AG04449 (cell line): Measurements from ENCODE around the gene ZNF263.

Source experiments
- CTCF ChIA-PET: fragments of 350-600 bp; formaldehyde crosslinking; extraction: SDS; loops from one replicate; lab custom pipeline; 2021; ENCODE audit warnings: antibody characterized with exemption; lab: Yijun Ruan, JAX
- POLR2A ChIA-PET: fragments of 400-600, 350-600 bp; formaldehyde crosslinking; extraction: SDS; loops from one replicate; lab custom pipeline; 2020; ENCODE audit warnings: antibody characterized with exemption, inconsistent platforms; lab: Yijun Ruan, JAX
- DNase-seq: peaks from one replicate; pipeline ENCODE4 v3.0.0-alpha.2; 2010; ENCODE audit warnings: low read depth, low spot score
- H3K4me3 ChIP-seq: 2 replicates; pipeline ENCODE4 v1.5.1; 2011; ENCODE audit warnings: low read depth, mild to moderate bottlenecking, control low read depth, low read length
- TF ChIP-seq, protein P1 (sequence below): IDR thresholded peaks from one replicate; pipeline ENCODE4 v1.5.1; 2011; ENCODE audit warnings: mild to moderate bottlenecking, moderate library complexity, low read length, control low read depth, inconsistent platforms; ENCODE audit not compliant: insufficient read depth; ENCODE audit errors: missing control alignments

The ZNF263 gene

DNA sequence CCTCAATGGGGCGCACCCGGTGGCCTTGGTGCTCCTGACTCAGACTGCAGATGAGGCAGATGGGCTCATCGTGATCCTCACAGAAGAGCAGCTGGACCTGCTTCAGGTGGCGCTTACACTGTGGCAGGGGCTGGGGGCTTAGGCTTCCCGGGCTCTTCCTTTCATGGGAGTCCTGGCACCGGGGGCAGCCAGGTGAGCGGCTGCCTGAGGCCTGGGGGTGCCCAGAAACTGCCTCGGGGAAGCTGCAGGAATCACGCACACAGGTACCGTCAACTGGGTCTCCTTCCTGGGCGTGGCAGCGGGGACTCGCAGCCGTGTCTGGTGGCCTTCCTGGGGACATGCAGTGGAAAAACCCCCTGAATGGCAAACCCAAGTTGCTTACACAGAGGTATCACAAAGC lies 33.8 kb upstream of the ZNF263 start:
- no peak overlapping the region for H3K4me3 ChIP-seq
- ChIA-PET CTCF (interaction anchor here (1.4 kb wide), 1 partner anchor 17 kb away, joined by 6 read pairs; no protein-coding TSS in a partner anchor), POLR2A (no interaction called here)
- DNase-seq = no peak
- TF ChIP-seq, protein P1, sequence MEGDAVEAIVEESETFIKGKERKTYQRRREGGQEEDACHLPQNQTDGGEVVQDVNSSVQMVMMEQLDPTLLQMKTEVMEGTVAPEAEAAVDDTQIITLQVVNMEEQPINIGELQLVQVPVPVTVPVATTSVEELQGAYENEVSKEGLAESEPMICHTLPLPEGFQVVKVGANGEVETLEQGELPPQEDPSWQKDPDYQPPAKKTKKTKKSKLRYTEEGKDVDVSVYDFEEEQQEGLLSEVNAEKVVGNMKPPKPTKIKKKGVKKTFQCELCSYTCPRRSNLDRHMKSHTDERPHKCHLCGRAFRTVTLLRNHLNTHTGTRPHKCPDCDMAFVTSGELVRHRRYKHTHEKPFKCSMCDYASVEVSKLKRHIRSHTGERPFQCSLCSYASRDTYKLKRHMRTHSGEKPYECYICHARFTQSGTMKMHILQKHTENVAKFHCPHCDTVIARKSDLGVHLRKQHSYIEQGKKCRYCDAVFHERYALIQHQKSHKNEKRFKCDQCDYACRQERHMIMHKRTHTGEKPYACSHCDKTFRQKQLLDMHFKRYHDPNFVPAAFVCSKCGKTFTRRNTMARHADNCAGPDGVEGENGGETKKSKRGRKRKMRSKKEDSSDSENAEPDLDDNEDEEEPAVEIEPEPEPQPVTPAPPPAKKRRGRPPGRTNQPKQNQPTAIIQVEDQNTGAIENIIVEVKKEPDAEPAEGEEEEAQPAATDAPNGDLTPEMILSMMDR = no peak

DNA sequence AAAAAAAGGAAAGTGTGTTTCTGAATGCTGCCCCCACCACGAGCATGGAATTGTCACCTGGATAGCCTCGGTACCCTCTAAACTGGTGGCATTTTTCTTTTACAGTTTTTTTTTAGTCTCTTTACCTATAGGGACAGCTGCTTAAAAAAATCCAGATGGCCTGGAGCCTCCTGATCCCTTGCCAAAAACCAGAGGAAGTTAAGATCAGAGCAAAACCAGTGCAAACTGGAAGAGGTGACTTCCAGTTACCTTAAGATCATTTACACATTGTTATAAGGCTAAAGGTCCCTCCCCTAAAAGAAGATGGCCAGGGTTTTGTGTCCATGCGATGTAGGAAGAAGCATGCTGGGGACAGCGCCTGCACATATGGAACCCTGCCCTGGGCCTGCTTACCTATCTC lies 30.3 kb upstream of the ZNF263 start:
- POLR2A ChIA-PET = no interaction called here
- CTCF ChIA-PET = interaction anchor here (0.9 to 2.2 kb wide), 2 partner anchors 12 to 14 kb away, joined by 3 to 6 read pairs; no protein-coding TSS in a partner anchor
- H3K4me3 ChIP-seq = no peak overlapping the region
- TF ChIP-seq, protein P1 = no peak
- no peak for DNase-seq

DNA sequence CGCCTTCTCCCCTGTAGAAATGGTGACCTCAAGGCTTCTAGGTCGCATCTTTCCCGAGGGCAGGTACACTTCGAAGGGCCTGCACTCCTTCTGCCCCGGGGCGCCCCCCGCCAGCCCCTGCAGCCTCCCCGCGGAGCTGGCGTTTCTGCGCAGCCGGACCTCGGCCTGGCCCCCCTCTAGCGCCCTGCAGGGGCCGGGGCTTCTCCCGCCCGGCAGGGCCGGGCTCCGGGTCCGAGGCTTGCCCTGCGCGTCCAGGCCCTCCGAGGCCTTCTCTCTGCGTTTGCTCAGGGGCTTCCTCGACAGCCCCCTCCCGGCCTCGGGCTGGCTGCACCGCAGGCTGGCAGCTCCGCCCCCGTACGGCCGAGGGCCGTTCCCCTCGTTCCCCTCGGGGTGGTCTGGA lies 29.0 kb upstream of the ZNF263 start:
- TF ChIP-seq, protein P1 = no peak
- H3K4me3 ChIP-seq = no peak overlapping the region
- no peak for DNase-seq
- ChIA-PET POLR2A (no interaction called here), CTCF (interaction anchor here (1.2 to 2.2 kb wide), 2 partner anchors 10 to 13 kb away, joined by 3 to 6 read pairs; no protein-coding TSS in a partner anchor)

DNA sequence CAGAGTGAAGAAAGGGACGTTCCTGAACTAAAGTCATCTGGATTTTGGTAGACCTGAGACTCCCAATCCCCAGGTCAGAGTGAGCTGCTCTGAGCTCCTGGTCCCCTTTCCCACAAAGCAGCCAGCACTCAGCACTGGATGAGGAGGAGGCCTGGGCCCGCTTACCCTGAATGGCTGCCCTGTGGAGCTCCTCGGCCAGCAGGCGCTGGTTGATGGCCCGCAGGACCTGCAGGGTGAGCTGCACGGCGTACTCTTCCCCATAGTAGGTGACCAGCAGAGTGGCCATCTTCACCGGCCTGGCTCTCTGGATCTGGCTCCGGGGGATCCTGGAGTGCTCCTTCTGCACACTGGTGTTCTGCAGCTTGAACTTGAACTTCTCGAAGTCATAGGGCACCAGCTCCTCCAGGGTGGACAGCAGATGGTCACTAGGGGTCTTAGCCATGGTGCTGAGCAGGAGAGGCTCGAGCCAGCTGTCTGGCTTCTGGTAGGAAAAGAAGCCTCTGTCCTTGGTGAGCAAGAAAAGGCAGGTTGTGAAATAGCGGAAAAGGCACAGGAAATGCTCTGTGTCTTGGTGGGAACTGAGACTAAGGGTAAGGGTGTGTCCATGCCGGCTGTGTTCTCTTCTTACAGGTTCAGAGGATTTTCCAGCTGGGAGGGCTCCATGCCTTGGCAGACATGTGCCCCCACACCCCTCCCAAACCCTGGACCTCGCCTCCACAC lies 27.0 kb upstream of the ZNF263 start, which contains the start of gene MEFV:
TSS of gene MEFV (minus strand) at position 488 of the 720 bp plus-strand sequence. CDS start at position 442, 46 bp downstream.
- TF ChIP-seq, protein P1 = no peak
- no peak within 1 kb of the TSS for H3K4me3 ChIP-seq
- ChIA-PET POLR2A (no interaction called here), CTCF (interaction anchor here (0.7 to 1.5 kb wide), 2 partner anchors 8 to 225 kb away, joined by 3 to 4 read pairs; no protein-coding TSS in a partner anchor)
- DNase-seq = no peak

DNA sequence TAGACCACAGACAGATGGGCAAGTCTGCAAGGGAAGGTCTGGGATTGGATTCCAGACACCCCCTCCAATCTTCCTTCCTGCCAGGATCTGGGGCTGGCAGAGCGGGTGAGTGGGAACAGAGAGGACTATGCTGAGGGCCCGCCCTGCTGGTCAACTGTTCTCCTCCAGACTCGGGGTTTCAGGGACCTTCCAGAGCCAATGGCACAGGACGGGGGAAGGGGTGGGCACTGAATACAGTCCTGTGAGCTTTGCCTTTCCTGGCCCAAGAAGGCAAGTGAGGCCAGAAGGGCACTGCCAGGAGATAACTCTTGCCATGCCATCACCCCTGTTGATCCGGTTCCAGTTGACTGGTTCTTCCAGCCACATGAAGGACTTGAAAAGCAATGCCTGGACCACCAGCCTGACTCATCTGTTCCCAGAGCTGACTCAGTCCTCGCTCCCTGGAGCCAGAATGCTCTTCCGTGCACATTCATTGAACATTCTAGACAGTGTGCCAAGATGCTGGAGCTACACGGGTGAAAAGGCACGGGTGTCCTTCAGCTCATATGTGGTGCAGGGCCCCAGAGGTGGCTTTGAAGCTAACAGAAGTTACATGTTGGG lies 26.3 kb upstream of the ZNF263 start:
- ChIA-PET CTCF (interaction anchor here (1.5 kb wide), 1 partner anchor 8 kb away, joined by 4 read pairs; no protein-coding TSS in a partner anchor), POLR2A (no interaction called here)
- DNase-seq = no peak
- no peak overlapping the region for H3K4me3 ChIP-seq
- TF ChIP-seq, protein P1 = no peak

DNA sequence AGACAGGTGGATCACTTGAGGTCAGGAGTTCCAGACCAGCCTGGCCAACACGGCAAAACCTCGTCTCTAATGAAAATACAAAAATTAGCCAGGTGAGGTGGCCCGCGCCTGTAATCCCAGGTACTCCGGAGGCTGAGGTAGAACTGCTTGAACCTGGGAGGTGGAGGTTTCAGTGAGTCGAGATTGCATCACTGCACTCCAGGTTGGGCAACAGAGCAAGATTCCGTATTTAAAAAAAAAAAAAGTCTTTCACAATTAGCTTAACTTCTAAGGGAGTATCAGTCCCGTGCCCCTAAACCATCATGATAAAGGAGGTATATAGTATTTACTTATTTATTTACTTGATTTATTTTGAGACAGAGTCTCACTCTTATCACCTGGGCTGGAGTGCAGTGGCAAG lies 23.5 kb upstream of the ZNF263 start:
- H3K4me3 ChIP-seq = no peak overlapping the region
- DNase-seq = no peak
- ChIA-PET POLR2A (no interaction called here), CTCF (no interaction called here)
- TF ChIP-seq, protein P1 = no peak
